IPS-15b (cell line): ENCODE results near the gene MDGA2.

Experiments
- H3K27me3 ChIP-seq: one replicate; pipeline ENCODE4 v1.6.1; 2013; ENCODE audit warnings: low read length; ENCODE audit not compliant: control insufficient read depth, insufficient read depth
- H3K36me3 ChIP-seq: one replicate; pipeline ENCODE4 v1.6.1; 2013; ENCODE audit warnings: low read length; ENCODE audit not compliant: control insufficient read depth, insufficient read depth
- H3K4me1 ChIP-seq: one replicate; pipeline ENCODE4 v1.6.1; 2013; ENCODE audit warnings: mild to moderate bottlenecking, low read length; ENCODE audit not compliant: control insufficient read depth, insufficient read depth
- H3K4me3 ChIP-seq: one replicate; pipeline ENCODE4 v1.5.1; 2013; ENCODE audit warnings: low read depth, low read length
- H3K9ac ChIP-seq: one replicate; pipeline ENCODE4 v1.6.1; 2013; ENCODE audit warnings: low read depth, mild to moderate bottlenecking, low read length
- H3K9me3 ChIP-seq: one replicate; pipeline ENCODE4 v1.6.1; 2013; ENCODE audit warnings: mild to moderate bottlenecking, low read length; ENCODE audit not compliant: control insufficient read depth, insufficient read depth

Gene MDGA2

DNA sequence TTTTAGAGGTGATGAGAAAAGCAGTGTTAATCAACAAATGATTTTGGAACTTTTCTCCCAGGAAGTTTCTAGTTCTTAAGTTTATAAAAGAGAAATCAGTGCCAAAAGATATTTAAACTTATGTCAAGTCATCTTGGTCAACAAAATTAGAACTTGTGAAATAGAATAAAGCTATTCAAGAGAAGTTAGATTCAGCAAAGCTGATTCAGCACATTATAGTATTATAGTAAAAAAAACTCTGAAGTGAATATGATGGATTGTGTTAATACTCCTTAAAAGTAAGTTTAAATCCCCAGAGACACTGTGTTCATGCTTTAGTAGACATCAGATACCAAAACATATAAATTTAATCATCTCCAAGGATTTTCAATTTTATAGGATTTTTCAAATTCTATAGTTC, 813.7 kb downstream of the MDGA2 start:
- no peak overlapping the region for H3K9ac ChIP-seq
- H3K27me3 ChIP-seq = no peaks in the 10 kb centered on the region
- no peaks in the 10 kb centered on the region for H3K9me3 ChIP-seq
- no peaks in the 10 kb centered on the region for H3K4me1 ChIP-seq
- H3K4me3 ChIP-seq = no peak overlapping the region
- no peaks in the 10 kb centered on the region for H3K36me3 ChIP-seq

- Histone ChIP-seq H3K9ac (no peak overlapping the region), H3K4me1 (peaks cover 4% of the 10 kb centered on the region), H3K9me3 (no peaks in the 10 kb centered on the region), H3K4me3 (no peak overlapping the region), H3K27me3 (no peaks in the 10 kb centered on the region), H3K36me3 (no peaks in the 10 kb centered on the region)
These were observed 834.3 kb downstream of the MDGA2 start for GRCh38 chr14:46840944-46841720.

- Histone ChIP-seq H3K4me3 (no peak overlapping the region), H3K9ac (no peak overlapping the region), H3K9me3 (no peaks in the 10 kb centered on the region), H3K27me3 (no peaks in the 10 kb centered on the region), H3K4me1 (peaks cover 6% of the 10 kb centered on the region), H3K36me3 (no peaks in the 10 kb centered on the region)
These were observed 855.1 kb downstream of the MDGA2 start for GRCh38 chr14:46820291-46820690.

GRCh38 chr14:46819117-46819516, 856.3 kb downstream of the MDGA2 start:
- H3K4me1 ChIP-seq = peaks cover 6% of the 10 kb centered on the region
- H3K27me3 ChIP-seq = no peaks in the 10 kb centered on the region
- no peaks in the 10 kb centered on the region for H3K9me3 ChIP-seq
- no peaks in the 10 kb centered on the region for H3K36me3 ChIP-seq
- H3K4me3 ChIP-seq = no peak overlapping the region
- H3K9ac ChIP-seq = no peak overlapping the region

DNA sequence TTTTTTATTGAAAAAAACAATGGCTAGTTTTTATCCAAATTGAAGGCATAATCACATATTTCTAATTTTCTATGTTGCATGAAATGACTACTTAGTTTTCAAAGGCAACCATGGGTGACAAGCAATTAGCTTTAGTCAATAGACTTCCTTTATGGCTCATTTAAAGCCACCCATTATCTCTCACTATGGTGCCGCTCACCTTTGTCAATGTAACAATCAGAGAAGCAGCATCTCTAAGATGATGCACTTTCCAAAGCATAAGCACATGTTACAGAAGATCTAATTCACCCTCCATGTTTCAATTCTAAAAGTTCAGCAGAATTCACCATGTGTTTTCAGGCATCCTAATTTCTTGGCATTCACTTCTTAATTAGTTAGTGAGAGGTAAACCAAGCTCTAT, 857.3 kb downstream of the MDGA2 start:
- no peak overlapping the region for H3K4me3 ChIP-seq
- no peaks in the 10 kb centered on the region for H3K36me3 ChIP-seq
- H3K27me3 ChIP-seq = no peaks in the 10 kb centered on the region
- H3K4me1 ChIP-seq = peaks cover 6% of the 10 kb centered on the region
- H3K9me3 ChIP-seq = no peaks in the 10 kb centered on the region
- H3K9ac ChIP-seq = no peak overlapping the region

- no peaks in the 10 kb centered on the region for H3K27me3 ChIP-seq
- H3K4me3 ChIP-seq = no peak overlapping the region
- no peak overlapping the region for H3K9ac ChIP-seq
- H3K4me1 ChIP-seq = no peaks in the 10 kb centered on the region
- no peaks in the 10 kb centered on the region for H3K9me3 ChIP-seq
- no peaks in the 10 kb centered on the region for H3K36me3 ChIP-seq
These were observed 882.3 kb downstream of the MDGA2 start for GRCh38 chr14:46793144-46793543.
